ENCODE measurements around the gene ALS2.

DNA sequence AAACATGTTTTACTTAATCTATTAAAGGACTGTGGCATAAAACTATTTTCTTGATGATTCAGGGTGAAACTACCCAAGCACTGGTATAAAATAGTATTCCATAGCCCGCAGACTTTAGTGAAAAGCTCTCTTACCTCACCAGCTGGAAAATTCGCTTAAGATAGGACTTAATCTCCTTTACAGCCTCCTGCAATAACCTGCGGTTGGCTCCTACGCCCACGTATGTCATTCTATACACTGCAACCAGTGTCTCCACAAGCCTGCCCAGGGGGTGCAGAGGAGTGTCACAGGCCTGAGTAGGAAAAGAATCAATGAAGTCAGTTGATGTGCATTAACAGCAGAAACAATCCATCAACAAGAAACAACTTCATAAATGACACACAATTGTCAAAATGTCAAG lies 71.0 kb downstream of the ALS2 start:
- TF ChIP-seq, protein P1, sequence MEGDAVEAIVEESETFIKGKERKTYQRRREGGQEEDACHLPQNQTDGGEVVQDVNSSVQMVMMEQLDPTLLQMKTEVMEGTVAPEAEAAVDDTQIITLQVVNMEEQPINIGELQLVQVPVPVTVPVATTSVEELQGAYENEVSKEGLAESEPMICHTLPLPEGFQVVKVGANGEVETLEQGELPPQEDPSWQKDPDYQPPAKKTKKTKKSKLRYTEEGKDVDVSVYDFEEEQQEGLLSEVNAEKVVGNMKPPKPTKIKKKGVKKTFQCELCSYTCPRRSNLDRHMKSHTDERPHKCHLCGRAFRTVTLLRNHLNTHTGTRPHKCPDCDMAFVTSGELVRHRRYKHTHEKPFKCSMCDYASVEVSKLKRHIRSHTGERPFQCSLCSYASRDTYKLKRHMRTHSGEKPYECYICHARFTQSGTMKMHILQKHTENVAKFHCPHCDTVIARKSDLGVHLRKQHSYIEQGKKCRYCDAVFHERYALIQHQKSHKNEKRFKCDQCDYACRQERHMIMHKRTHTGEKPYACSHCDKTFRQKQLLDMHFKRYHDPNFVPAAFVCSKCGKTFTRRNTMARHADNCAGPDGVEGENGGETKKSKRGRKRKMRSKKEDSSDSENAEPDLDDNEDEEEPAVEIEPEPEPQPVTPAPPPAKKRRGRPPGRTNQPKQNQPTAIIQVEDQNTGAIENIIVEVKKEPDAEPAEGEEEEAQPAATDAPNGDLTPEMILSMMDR (IDR thresholded peaks at IDR 0.05; ENCODE audit: poor library complexity) = no peak
- no peak for TF ChIP-seq EZH2 (IDR thresholded peaks at IDR 0.05; ENCODE audit: borderline replicate concordance)
- no peak for TF ChIP-seq EZH2phosphoT487 (IDR thresholded peaks at IDR 0.05; ENCODE audit: low read depth, severe bottlenecking, unreplicated experiment)
